HG03135 (cell line): ENCODE results near the gene SIRPG.
"Not testable (repeated sequence)": the region's sequence is repeated elsewhere in the genome, so short reads cannot be mapped to it uniquely, and the experiment has no call there.

Source experiments
- ATAC-seq: cut with Tn5 transposase; IDR thresholded peaks from one replicate; pipeline ENCODE4 v1.9.1; 2021; ENCODE audit warnings: mild to moderate bottlenecking, moderate library complexity; ENCODE audit not compliant: unreplicated experiment

The SIRPG gene

DNA sequence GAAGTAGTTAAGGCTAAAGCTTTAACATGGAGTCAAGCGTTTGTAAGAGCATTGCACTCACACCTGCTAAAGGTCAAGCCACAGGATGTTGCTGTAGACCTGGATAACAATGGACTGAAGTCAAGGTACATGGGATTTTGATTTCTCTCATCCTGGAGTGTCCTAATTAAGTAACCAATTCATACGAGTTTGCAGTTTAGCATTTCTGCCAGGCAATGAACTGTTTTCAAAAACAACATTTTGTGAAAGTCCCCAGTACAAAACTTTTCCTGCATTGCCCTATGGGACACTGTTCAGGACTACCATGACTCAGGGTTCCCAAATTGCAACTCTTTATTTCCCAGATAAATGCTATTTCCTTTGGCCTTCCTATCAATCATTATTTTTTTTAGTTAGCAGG, 20.4 kb downstream of the SIRPG start:
- ATAC-seq: no peak

DNA sequence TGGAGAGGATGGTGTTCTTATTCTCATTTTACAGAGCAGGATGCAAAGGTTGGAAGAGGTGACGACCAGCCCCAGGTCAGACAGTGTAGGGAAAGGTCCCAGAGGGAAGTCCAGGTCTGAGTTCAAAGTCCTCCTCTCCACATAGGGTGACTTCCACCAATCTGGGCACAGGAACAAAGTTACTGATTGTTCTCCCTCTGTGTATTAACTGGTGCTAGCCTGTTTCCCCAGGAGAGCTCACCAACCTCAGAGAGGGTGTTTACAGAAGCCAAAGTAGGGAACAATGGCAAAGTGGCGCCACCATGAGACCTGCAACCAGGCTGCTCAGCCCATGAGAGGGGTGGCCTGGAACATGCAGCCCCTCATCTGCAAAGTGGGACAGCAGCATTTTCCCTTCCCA, 21.0 kb downstream of the SIRPG start:
- ATAC-seq: no peak

DNA sequence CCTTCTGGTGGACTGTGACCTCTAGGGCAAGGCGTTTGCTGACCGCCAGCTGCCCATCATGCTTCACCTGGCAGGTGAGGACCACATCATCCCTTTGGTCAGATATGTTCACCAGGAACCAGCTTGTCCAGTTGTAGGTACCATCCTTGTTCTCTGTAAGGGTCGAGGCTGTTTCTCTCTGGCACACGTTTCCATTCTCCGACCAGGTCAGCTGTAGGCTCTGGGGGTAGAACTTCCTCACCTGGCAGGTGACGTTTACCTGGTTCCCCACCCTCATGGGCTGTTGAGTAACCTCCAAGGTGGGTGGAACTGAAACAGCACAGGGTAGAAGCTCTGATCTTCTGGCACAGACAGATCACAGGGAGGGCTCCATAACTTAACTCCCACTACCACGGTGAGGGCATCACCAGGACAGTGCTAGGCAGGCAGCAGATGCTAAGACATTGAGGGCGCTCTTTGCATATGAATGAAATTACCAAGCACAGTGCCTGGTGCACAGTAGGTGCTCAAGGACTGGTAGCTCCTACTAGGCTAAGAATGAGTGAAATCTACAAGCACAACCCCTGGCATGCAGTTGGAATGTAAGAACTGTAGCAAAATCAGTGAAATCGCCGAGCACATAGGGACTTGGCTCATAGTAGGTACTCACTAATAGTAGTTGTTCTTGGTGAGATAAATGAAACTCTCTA, 22.1 kb downstream of the SIRPG start:
- no peak for ATAC-seq

DNA sequence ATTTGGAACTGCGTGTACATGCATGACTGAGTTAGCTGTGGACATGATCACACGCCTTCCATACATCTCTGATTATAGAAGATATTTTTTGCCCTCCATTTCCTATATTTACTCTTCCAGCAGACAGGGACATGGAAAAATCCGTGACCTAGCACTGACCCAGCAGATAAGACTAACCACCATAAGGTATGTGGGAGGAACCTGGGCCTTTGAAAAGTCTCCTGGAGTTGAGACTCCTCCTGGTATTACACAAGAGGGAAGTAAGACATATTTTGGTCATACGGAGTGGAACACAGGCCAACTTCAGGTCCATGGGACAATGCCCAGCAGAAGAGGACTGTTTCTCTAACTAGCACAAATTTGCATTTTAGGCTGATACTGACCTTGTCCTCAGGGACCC, 24.0 kb downstream of the SIRPG start:
- ATAC-seq: no peak

DNA sequence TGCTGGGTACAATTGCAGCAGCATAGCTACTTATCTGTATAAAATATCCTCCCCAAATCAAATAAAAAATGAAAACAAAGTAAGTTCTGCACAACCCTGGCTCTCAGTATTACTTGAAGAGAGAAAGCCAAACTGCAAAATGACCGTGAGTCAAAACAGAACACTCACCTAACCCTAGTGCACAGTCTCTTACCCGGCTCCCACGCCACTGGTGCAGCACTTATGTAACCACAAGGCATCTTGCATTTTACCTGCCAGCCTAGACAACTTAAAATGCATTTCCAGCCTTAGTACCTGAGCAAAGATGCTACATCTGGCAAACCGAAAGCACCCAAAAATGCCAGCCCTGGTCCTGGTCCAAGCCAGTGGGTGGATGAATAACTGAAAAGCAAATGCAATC, 25.4 kb downstream of the SIRPG start:
- no peak for ATAC-seq

DNA sequence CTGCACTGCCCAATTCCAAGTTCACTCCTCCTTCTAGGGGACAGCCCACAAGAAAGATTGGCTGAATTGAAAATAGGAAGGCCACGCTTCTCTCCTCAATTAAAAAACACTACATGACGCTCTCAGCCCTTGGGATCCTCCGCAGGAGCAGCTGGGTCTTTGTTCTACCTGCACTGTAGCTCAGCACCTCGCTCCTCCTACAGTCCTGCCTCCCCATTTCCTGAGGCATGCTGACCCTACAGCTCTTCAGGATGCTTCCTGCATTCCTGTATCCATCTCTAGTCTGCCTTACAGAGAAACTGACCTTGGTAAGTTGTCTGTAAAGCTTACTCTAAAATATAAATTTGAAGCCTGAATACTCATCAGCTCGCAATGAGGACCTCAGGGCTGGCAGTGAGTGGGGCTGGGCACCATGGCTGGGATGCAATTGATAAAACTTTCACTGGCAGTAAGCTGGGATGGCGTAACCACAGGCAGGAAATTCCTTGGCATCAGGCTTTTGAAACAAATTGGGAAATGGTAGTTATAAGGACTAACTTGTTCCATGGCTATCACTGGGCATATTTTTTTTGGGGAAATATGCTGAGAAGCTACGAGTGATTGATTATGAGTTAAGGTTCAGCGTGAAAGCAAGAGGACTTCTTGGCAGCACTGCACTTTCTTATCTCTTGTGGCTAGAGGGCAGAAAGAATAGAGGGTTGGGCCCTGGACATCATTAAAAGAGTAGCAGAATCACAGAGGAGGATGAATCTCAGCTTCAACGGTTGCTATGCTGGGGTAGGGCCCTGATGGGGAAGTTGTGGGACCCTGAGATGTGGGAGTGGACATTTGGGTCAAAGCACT, 26.0 kb downstream of the SIRPG start:
- no peak for ATAC-seq

DNA sequence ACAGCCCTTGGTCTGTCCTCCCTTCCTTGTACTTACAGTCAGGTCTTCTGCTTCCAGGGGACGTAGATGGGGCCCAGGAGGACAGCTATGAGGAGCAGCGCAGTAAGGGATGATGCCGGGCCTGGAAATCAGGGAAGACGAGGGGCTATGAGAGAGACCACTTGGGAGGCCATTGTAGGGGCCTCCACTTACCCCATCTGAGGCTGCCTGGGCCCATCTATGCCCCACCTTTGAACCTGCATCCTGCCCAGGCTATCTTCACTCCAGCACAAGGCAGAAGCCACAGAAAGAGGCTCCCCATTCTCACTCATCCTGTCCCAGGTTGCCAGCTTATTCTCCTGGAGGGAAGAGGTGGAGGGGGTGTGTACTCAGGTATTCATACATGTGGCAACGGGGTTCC, 27.4 kb downstream of the SIRPG start:
- ATAC-seq: no peak

DNA sequence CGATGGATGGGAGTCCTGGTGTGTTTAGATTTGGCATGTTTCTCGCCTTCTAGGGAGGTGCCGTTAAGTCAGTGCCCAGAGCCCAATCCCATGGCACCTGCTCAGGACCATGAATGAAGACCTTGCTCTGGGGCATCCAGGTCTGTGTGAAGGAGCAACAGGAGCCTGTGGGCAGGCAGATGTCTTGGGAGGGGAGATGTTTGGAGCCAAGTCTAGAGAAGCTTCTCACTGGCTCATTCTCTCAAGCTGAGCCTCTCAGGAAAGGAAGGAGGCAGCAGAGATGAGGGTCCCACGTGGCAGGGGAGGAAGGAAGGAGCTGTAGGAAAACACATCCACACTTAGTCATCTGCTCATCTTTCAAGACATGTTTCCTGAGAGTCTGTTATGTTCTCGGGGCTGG, 28.3 kb downstream of the SIRPG start:
- ATAC-seq: no peak

DNA sequence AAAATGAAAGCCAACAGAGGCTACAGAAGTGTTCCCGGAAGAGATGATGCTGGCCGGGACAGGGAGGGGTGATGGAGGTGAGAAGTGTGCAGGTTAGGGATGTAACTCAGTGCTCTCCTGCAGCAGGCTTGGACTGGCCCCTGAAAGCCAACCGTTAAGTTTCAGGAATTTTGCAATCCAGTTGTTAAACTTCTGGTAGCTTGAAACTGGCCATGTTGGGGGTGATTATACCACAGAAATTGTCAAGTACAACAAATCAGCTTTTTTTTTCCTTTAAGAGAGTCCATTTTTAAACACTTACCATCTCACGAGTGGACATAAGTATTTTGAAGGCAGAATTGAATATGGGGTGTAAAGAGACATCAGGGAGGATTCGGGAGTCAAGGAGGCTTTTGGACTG, 29.0 kb downstream of the SIRPG start:
- no peak for ATAC-seq

DNA sequence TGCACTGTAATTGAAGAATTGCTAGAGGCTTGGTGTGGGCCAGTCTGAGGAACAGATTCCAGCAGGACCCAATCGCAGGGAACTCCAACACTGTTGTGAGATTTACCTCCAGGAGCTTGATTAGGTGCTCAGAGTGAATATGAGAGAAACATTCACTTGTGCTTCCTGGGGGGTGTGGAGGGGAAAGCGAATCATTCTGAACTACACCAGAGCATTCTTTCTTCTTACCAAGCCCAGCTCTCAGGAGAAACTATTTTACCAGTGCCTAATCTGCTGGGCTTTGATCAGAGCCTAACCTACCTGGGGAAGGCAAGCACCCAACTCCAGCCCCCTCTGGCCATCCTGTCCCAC, 30.4 kb downstream of the SIRPG start:
- ATAC-seq: no peak

DNA sequence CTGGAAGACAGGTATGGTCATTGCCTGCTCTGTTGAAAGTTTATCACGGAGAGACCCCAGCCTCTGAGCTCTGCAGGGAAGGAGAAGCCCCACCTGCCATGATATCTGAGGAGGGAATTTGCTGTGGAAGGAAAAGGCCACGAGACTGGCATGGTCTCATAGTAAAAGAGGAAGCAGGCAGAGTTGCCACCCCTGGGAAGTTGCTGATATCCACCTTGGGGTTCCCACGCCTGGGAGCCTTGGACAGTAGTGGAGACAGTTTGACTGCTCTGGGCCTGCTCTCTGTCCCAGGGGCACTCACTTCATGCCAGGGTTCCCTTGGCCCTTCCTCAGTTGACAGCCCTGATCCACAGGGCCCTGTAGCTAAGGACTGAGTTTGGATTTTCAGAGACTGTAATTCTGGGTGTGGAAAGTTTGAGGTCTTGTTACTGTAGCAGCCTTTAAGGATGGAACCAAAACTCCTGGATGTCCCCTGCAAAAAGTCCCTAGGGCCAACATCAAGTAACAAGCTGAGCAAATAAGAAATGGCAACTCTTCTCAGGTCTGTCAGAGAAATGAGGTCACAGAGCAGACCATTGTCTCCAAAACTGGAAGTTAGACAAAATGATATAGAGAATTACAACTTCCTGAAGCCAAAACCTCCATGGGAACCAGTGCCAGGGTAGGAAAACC, 30.9 kb downstream of the SIRPG start:
- no peak for ATAC-seq

DNA sequence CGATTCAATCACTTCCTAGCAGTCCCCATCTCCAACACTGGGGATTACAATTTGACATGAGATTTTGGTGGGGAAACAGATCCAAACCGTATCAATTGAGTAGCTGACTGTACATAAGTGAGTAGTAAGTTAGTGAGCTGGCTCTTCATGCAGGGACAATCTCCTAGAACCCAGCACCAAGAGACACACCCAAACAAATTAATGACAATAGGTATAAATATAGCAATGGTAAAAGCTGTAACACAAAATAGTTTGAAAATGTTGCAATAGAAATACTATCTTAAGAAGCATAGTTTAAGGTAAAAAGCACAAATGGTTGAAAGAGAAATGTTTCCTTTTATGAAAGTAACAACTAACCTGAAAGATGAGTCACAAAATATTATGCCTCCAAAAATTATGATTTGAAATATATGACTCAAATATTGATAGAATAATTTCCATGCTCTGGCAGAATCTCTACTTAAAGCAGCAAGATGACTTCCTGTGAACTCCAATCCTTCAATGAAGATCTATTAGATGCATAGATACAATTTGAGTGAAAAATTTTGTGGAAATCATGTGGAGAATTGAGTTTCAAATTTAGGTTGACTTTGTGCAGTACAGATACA, 32.4 kb downstream of the SIRPG start:
- no peak for ATAC-seq

DNA sequence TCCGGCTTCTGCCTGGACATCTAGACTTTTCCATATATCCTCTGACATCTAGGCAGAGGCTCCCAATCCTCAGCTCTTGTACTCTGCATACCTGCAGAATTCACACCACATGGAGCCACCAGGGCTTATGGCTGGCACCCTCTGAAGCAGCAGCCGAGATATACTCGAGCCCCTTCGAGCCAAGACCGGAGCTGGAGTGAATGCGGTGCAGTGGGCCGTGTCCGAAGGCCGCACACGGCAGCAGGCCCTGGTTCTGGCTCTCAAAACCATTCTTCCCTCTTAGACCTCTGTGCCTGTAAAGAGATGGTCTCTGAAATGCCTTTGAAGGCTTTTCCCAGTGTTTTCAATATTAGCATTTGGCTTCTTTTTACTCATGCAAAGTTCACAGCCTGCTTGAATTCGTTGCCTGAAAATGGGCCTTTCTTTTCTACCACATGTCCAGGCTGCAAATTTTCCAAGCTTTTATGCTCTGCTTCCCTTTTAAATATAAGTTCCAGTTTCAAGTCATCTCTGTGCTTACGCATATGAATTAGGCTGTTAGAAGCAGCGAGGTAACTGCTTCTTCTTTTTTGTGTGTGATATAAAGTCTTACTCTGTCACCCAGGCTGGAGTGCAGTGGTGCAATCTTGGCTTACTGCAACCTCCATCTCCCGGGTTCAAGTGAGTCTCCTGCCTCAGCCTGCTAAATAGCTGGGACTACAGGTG, 33.9 kb downstream of the SIRPG start:
- ATAC-seq: no peak

DNA sequence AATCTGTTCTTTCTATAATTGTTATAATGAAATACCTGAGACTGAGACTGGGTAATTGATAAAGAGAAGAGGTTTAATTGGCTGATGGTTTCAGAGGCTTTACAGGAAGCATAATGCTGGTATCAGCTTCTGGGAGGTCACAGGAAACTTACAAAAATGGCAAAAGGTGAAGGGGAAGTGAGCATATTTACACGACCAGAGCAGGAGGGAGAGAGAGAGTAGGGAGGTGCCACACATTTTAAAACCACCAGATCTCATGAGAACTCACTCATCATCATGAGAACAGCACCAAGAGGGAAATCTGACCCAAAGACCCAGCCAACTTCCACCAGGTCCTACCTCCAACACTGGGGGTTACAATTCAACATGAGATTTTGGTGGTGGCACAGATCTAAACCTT, 35.1 kb downstream of the SIRPG start:
- no peak for ATAC-seq

DNA sequence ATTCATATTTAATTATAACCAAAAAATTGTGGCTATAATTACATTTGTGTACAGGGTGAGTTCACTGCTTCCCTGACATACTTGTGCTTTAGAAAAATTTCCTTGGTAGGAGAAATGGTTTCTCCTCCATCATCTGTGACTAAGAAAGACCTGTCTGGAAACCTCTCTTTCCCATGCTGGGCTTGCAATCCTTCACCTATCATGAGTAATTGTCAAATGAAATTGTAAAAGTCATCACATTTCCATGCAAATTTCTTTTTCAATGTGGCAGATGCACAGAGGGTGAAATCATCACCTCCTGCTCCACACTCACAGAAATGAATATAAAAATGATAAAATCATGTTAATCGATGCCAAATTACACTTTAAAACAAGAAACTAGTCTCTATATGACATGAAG, 36.3 kb downstream of the SIRPG start:
- ATAC-seq: no peak

DNA sequence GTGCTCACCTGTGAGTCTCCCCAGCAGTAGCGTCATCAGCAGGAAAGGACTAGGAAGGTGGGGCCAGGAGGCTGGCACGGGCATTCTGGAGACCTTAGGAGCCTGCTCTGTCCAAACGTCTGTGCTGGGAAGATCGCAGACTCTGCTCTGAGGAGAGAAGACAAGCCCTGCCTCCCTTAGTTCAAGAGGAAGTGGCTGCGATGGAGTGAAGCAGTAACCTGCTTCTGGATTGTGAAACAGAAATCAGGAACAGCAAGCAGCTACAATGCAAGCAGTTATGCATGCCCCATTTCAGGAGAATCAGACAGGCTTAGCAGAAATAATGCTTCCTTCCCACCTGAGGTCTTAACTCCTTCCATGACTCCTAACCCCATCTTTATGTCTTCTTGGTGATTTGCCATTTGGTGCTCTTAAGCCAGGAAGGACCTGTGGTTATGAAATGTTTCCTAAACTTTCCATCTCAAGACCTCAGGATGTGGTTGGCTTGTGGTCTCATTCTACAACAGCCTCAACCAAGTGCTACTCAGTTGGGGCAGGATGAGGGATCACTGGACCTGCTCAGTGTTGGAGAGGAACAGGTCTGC, 37.6 kb downstream of the SIRPG start, which contains the start of gene SIRPB1:
TSS of gene SIRPB1 (minus strand) at position 149 of the 584 bp plus-strand sequence. CDS start at position 84, 65 bp downstream.
- ATAC-seq: no peak

DNA sequence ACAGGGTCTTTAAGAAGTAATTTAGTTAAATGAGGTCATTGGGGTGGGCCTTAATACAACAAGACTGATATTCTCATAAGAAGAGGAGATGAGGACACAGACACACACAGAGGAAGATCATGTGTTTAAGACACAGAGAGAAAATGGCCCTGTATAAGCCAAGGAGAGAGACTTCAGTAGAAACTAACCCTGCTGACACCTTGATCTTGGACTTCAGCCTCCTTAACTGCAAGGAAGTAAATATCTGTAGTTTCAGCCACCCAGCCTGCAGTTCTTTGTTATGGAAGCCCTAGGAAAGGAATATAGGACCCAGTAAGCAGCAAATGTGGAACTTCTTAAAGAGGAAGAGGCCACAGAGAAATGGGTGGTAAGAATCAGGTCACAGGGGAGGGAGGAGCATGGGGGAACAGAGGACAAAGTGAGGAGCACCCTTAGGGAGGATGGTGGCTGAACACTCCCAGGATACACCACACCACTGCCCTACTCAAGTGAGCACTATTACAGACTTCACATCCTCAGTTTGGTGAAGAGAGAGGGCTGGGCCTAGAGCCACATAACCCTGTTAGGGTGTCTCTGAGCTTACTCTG, 38.5 kb downstream of the SIRPG start:
- no peak for ATAC-seq

DNA sequence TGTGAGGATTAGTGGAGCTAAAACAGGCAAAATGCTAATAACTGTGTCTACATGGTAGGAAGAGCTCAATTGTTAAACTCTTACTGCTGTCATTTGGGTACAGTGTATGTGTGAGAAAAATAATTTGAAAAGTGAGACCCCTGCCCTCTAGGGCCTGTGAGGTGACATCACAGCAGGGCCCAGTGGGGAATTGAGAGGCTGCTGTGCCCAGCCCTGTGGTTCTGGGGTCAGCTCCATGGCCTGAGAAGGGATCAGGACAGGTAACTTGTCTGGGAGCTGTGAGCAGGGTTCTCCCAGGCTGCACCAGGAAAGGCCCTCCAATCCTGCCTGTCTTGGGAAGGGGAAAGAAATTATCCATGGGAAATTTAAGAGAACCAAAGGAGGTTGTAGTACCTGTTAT, 39.1 kb downstream of the SIRPG start:
- no peak for ATAC-seq

DNA sequence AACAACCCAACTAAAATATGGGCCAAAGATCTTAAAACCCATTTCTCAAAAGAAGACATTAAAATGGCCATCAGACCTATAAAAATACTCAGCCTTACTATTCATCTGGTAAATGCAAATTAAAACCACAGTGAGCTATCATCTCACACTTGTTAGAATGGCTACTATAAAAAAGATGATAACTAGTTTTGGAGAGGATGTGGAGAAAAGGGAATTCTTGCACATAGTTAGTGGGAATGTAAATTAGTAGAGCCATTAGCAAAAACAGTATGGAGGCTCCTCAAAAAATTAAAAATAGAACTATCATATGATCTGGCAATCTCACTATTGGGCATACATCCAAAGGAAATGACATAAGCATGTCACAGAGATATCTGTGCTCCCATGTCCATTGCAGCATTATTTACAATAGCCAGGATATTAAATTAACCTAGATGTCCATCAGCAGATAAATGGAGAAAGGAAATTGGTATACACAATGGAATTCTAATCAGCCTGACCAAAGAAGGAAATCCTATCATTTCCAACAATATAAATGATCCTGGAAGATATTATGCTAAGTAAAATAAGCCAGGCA, 40.6 kb downstream of the SIRPG start:
- no peak for ATAC-seq

DNA sequence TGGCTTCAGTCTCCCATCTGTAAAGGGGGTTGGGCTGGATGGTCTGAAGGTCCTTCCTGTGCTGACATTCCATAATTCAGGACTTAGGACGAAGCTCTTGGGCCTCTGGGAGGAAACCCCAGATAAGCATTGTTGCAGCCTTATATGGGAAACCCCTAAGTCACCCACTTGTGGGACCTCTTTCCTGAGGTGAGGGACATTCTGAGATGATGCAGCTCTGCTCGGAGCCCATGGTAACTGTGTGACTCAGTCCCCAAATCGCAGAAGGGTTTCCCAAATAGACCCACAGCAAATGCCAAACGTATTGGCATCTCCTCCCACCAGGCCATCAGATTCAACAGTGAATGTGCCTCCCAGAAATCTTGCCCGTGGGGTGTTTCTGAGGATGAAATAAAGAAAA, 47.2 kb downstream of the SIRPG start:
- not testable (repeated sequence) for ATAC-seq
